GM20000 (cell line): ENCODE measurements around the gene ABHD8.
"Not testable (repeated sequence)": the region's sequence is repeated elsewhere in the genome, so short reads cannot be mapped to it uniquely, and the experiment has no call there.

ENCODE experiments used
- DNase-seq: peaks from one replicate; pipeline ENCODE4 v3.0.0; 2012; ENCODE audit warnings: low spot score
- CTCF ChIP-seq: IDR thresholded peaks from 2 replicates; pipeline ENCODE4 v1.5.1; 2012; ENCODE audit warnings: mild to moderate bottlenecking, control low read depth; ENCODE audit errors: extremely low read depth, missing control alignments

Gene ABHD8

GRCh38 chr19:17300992-17301619 is 2.1 kb downstream of the ABHD8 start:
- TF ChIP-seq CTCF: no peak
- DNase-seq: no peak

- TF ChIP-seq CTCF: no peak
Measured at GRCh38 chr19:17296976-17297375, 6.2 kb downstream of the ABHD8 start.

GRCh38 chr19:17296273-17296672 is 7.0 kb downstream of the ABHD8 start:
- DNase-seq: no peak
- no peak for TF ChIP-seq CTCF

More at GRCh38 chr19:17296976-17297375, 6.2 kb downstream of the ABHD8 start:
- DNase-seq: no peak

GRCh38 chr19:17295551-17295950 is 7.7 kb downstream of the ABHD8 start:
- DNase-seq: not testable (repeated sequence)

- peak; percentile 78 for DNase-seq
Measured at GRCh38 chr19:17294051-17294891, 9.0 kb downstream of the ABHD8 start.

GRCh38 chr19:17293605-17294004 is 9.6 kb downstream of the ABHD8 start:
- TF ChIP-seq CTCF: no peak

More at GRCh38 chr19:17294051-17294891, 9.0 kb downstream of the ABHD8 start:
- no peak for TF ChIP-seq CTCF

GRCh38 chr19:17292301-17293074 is 10.7 kb downstream of the ABHD8 start:
- TF ChIP-seq CTCF: peak; percentile 80

More at GRCh38 chr19:17293605-17294004, 9.6 kb downstream of the ABHD8 start:
- no peak for DNase-seq

More at GRCh38 chr19:17292301-17293074, 10.7 kb downstream of the ABHD8 start:
- DNase-seq: peak; percentile 97
